GM23248 (cell line): ENCODE measurements around the gene CD244.

Experiments
- EZH2 ChIP-seq: fragments of 200-600 bp; sonication (generic); IDR thresholded peaks from 2 replicates; pipeline ENCODE4 v1.6.1; 2018; ENCODE audit warnings: antibody characterized with exemption, mild to moderate bottlenecking; ENCODE audit not compliant: insufficient read depth, poor library complexity, severe bottlenecking
- EZH2phosphoT487 ChIP-seq: fragments of 200-600 bp; sonication (generic); IDR thresholded peaks from 2 replicates; pipeline ENCODE4 v1.6.1; 2018; ENCODE audit warnings: antibody characterized with exemption, moderate library complexity, mild to moderate bottlenecking, low read depth; ENCODE audit not compliant: insufficient read depth

GRCh38 chr1:160839746-160840145, 22.9 kb downstream of the CD244 start:
- TF ChIP-seq EZH2phosphoT487 (no peak), EZH2 (no peak)
